GM21717 (cell line): Measurements from ENCODE around the gene UEVLD.
A peak's percentile ranks its signal among the peaks of the same experiment; 100 is the strongest.

ENCODE experiments used
- ATAC-seq: cut with Tn5 transposase; IDR thresholded peaks from one replicate; pipeline ENCODE4 v1.9.1; 2021; ENCODE audit warnings: mild to moderate bottlenecking, moderate library complexity; ENCODE audit not compliant: unreplicated experiment

Gene UEVLD

GRCh38 chr11:18590571-18590970 lies 2.0 kb upstream of the UEVLD start:
- no peak for ATAC-seq

- ATAC-seq: no peak
Observed at GRCh38 chr11:18581825-18582224, 6.7 kb downstream of the UEVLD start.

- ATAC-seq: no peak
Observed at GRCh38 chr11:18580113-18580766, 8.3 kb downstream of the UEVLD start.

- peak; percentile 85 for ATAC-seq
Observed at GRCh38 chr11:18578975-18579598, 9.4 kb downstream of the UEVLD start.

- no peak for ATAC-seq
Observed at GRCh38 chr11:18575361-18575760, 13.2 kb downstream of the UEVLD start.

- ATAC-seq: no peak
Observed at GRCh38 chr11:18567081-18567480, 21.5 kb downstream of the UEVLD start.

- no peak for ATAC-seq
Observed at GRCh38 chr11:18566406-18566805, 22.1 kb downstream of the UEVLD start.

GRCh38 chr11:18564149-18564548 lies 24.4 kb downstream of the UEVLD start:
- ATAC-seq: no peak

GRCh38 chr11:18563090-18563730 lies 25.3 kb downstream of the UEVLD start:
- no peak for ATAC-seq

- ATAC-seq: no peak
Observed at GRCh38 chr11:18548001-18548400, 40.5 kb downstream of the UEVLD start.

- no peak for ATAC-seq
Observed at GRCh38 chr11:18540207-18541009, 48.1 kb downstream of the UEVLD start.

- ATAC-seq: no peak
Observed at GRCh38 chr11:18536209-18536608, 52.3 kb downstream of the UEVLD start.

- ATAC-seq: no peak
Observed at GRCh38 chr11:18534245-18534644, 54.3 kb downstream of the UEVLD start.

- no peak for ATAC-seq
Observed at GRCh38 chr11:18533365-18533764, 55.2 kb downstream of the UEVLD start.

- ATAC-seq: no peak
Observed at GRCh38 chr11:18527512-18527911, 61.0 kb downstream of the UEVLD start.

GRCh38 chr11:18526521-18527296 lies 61.8 kb downstream of the UEVLD start, which contains the start of gene TSG101:
Gene TSG101 (minus strand): TSS chr11:18526942. CDS start chr11:18526816, 126 bp downstream.
- ATAC-seq: peak; percentile 92

GRCh38 chr11:18526130-18526520 lies 62.4 kb downstream of the UEVLD start:
- ATAC-seq: peak; percentile 14

GRCh38 chr11:18524248-18524647 lies 64.3 kb downstream of the UEVLD start:
- ATAC-seq: no peak

- no peak for ATAC-seq
Observed at GRCh38 chr11:18523084-18523483, 65.5 kb downstream of the UEVLD start.

GRCh38 chr11:18522388-18522787 lies 66.1 kb downstream of the UEVLD start:
- ATAC-seq: no peak

GRCh38 chr11:18521122-18521521 lies 67.4 kb downstream of the UEVLD start:
- no peak for ATAC-seq
